GM18868 (cell line): ENCODE measurements around the gene PTPRN2.
"Not testable (repeated sequence)": the region's sequence is repeated elsewhere in the genome, so short reads cannot be mapped to it uniquely, and the experiment has no call there.

Source experiments
- ATAC-seq: cut with Tn5 transposase; IDR thresholded peaks from one replicate; pipeline ENCODE4 v1.9.1; 2021; ENCODE audit warnings: mild to moderate bottlenecking, moderate library complexity; ENCODE audit not compliant: unreplicated experiment

PTPRN2 gene

DNA sequence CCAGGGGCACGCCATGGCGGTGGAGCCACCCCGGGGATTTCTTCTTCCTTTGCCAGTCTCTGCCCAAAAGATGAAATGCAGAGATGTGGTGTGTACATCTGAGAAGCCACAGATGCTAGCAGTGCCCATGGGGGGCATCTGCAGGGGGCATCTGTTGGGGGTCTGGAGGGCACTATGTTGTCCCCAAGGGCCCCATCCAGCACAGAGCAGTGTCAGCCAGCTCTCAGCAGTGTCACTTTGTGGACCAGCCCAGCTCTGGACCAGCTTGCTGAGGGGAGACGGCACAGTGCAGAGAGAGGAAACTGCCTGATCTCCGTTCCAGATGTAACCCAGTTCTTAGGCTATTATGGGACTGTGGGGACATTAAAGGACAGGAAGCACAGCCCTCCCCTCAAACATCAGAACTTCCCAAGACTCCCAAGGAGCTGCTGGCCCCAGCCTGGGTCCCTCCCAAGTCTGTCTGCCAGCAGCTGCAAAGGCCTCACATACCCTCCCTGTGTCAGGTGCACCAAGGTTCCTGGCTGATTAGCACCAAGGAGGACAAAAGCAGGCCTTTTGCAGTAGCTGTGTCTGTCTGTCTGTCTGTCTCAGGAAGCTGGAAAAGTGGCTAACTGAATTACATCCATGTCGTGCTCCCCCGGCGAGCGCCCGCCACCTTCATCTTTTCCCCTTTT is 536.5 kb downstream of the PTPRN2 start:
- ATAC-seq = no peak

DNA sequence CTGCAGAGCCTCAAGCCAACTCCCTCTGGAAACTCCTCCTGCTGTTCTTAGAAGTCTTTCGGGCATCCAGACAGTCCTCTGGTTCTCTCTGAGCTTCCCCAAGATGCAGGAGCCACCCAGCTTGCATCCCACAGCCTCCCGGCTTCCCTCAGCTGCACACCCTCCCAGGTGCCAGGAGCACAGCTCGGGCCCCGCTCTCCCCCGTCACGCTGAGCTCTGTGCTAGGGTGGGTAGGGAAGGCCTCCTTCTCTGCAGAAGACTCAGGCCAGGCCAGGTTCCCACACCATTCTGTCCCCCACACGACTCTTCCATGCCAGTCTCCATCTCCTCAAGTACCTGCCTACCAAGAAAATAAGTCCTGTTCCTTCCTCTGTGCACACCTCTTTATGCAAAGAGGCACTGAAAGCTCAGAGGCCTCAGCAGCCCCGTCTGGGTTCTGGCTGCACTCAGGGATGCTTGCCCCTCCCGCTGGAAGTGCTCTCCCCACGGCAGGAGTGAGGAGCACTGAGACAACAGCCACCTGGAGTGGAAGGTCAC is 537.1 kb downstream of the PTPRN2 start:
- no peak for ATAC-seq

DNA sequence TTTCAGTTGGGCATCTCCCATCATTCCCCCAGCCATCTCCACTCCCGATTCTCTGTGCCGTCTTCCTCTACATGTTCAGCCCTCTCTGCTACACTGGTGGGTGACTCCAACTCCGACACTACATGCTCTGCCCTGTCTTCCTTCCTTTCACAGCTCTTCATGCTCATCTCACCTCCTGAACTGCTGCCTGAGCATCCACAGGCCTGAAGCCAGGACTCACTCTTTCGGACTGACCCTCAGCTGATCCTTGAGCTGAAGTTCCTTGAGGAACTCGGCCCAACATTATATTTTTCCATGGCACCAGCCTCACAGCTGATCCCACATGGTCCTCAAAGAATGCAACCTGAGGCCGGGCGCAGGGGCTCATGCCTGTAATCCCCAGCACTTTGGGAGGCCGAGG is 538.4 kb downstream of the PTPRN2 start:
- ATAC-seq = no peak

DNA sequence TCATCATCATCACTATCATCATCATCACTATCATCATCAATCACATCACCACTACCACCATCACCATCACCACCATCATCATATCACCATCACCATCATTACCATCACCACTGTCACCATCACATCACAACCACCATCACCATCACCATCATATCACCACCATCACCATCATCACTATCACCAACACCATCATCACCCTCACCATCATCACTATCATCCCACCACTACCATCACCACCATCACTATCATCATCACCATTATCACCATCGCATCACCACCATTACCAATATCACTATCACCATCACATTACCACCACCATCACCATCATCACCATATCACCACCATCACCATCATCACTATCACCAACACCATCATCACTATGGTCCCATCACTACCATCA is 539.1 kb downstream of the PTPRN2 start:
- no peak for ATAC-seq

DNA sequence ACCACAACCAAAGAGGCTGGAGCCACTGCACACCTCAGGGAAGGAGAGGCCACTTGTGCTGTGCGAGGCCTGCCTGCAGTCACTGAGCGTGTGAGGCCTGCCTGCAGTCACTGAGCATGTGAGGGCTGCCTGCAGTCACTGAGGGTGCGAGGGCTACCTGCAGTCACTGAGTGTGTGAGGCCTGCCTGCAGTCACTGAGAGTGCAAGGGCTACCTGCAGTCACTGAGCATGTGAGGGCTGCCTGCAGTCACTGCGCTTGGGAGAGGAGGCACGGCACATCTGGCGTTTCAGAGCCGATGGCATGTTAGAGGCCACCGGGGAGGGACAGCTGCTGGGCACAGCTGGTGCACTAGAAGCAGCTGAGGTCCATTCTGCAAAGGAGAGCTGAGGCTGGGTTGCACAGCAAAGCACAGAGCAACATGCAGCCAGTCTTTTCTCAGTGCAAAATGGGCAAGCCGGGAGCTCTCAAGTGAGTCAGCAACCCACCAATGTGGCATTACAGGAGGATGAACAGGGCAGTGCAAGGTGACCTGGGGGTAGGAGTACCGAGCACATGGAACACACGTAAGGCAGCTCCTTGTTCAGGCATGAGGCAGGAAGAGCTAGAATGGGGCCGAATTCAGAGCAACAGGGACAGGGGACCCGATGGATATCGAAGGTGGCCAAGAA is 540.1 kb downstream of the PTPRN2 start:
- ATAC-seq = no peak

DNA sequence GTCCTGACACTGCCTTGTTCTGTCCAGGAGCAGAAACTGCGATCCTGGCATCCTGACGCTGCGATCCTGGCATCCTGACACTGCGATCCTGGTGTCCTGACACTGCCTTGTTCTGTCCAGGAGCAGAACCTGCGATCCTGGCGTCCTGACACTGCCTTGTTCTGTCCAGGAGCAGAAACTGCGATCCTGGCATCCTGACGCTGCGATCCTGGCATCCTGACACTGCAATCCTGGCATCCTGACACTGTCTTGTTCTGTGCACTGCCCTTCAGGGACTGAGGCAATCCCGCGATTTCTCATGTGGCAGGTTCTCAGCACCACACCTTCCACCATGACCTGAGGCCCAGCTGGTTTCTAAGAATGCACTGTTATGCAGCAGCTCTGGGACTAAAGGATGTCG is 541.4 kb downstream of the PTPRN2 start:
- ATAC-seq = not testable (repeated sequence)

DNA sequence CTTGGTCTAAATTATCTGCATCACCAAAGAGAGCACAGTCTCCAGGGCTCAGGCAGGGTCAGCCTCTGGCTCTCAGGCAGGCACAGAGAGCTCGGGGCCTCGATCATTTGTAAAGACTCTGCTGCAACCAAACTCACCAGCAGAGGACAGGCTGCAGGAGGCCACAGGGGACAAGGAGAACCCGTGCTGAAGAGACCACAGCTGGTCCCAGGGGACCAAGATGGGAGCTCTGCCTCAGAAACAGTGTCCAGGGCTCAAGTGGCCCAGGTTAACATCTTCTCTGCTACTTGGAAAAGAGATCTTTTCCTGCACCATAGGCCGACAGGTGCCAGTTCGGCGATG is 543.2 kb downstream of the PTPRN2 start:
- ATAC-seq = no peak

DNA sequence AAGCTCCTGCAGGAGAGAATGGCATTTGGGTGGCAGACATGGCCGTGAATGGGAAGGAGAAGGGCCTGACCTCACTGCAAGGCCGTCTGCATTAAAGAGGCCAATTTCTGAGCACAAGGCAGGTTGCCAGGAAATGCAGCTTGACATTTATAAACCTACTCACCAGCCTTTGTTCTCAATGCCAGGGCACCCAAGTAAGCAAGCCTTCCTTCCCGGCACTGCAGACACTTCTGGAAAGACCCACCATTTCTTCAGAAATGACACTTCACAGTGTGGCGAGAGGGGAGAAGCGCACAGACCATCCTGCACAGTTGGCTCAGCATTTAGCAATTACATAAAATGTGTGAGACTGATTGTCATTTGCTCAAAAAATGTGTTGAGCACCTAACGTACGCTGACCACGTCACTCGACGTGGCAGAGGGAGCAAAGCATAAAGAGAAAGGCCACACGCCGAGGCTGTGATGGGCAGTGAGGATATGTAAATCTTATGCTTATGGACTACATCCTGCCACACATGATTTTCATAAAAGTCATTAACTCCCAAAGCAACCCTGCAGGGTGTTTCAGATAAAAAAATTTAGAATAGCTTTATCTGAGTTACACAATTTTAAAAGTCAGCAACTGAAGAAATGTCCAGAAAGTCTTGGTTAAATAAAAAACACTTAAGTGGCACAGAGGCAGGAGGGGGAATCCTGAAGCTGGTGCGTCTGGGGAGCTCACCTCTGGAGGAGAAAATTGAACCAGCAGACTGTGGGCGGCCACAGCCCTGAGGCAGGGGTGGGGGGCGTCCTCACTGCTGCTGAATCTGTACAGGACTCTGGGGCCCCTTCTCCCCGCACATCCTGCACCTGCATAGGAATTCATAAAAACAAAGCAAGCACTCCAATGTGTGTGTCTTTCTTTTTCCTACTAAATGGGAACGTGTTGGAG is 543.8 kb downstream of the PTPRN2 start:
- no peak for ATAC-seq

DNA sequence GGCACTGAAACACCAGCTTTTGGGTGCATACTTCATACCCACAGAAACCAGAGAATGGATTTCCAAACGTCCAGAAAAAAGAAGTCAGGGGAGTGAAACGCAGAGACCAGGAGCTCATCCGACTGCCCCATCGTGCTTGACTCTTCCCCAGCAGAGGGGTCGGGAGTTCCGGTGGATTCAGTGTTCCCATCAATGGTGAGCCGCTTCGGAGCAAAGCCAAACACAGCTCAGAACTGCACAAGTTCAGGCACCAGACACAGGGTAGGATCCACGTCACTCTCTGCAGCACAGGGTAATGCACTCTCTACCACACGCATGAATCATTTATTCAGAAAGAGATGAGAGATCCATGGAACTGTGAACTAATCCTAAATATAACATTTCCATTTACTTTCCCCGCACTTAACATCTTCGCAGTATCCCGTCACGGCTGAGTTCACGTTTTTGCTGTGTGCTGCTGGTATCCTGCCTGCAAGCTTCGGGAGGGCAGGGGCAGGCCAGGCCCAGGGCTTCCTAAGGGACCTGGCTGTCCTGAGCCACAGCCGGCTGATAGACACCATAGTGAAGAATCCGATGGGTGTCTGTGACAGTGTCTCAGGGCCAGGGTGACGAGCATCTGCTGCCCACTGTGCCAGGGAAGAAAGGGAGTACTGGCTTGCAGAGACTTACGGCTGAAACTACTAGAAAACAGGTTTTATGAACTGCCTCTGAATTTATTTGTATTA is 545.3 kb downstream of the PTPRN2 start:
- ATAC-seq = no peak

DNA sequence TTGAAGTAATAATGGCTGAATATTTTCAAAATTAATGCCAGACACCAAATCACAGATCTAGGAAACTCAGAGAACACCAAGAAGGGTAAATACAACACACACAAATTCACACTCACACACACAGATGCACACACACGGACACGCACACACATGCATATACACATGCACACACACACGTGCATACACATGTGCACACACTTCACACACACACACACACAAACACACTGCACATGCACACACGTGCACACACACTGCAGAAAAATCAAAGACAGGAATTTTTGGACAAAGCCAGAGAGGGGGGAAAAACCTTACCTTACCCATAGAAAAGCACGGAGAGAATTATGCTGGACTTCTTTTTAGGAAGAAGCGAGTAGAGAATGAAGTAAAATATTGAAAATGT is 547.4 kb downstream of the PTPRN2 start:
- no peak for ATAC-seq

DNA sequence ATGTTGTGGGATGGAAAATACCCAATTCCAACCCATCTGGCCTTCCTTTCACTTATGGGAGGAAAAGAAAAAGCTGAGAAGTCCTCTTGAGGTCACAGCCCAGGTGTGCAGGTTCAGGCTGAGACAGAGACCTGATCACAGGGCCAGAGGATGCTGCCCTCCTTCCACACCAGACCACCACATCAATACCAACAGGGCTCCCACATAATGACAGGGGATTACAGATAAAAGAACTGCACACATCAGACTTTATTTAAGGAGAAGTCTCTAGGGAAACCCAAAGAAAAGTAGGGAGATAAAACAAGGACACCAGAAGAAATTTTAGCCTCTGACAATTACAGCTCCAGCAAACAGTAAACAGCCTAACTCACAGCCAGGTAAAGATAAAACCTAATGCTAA is 548.4 kb downstream of the PTPRN2 start:
- ATAC-seq = no peak

DNA sequence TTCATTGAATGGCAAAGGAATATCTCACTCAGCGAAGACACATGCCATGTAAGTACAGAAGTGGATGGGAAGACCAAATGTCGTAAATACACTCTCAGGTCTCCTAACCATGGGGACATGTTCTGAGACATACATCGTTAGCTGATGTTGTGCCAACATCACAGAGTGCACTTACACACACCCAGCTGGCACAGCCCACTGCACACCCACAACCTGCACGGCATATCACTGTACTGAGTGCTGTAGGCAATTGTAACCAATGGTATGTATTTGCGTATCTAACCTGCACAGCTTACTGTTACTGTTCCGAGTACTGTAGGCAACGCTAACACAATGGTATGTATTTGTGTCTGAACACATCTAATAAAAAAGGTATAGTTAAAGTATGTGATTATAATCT is 550.4 kb downstream of the PTPRN2 start:
- no peak for ATAC-seq

DNA sequence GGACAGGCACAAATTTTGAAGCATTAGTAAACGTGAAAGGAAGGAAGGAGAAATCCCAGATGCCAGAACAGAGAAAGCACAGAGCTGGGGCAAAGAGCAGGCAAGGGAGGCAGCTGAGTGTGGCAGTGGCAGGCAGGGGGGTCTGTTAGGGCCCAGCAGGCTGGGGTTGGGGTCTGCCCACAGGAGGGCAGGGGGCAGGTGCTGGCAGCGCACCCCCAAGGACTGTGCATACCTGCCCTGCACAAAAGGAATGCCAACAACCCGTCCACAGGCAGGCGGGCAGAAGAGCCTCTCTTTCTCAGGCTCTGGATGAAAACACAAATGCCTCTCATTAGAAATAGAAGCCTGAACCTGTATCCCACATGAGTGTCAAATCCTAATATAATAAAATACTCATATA is 552.3 kb downstream of the PTPRN2 start:
- no peak for ATAC-seq

DNA sequence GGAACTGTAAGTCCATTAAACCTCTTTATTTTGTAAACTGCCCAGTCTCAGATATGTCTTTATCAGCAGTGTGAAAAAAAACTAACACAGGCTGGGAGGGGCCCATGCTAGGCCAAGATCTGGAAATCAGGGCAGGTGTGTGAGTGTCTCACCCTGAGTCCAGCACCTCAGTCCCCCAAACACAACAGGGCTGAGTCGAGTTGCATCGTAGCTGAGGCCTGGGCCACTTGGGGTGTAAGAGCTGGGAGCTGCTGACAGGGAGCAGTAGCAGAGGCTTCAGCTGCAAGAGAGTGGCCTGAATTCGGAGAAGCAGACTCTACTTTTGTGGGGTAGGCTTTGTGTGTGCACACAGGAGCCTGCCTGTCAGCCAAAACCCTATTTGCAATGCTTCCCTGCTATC is 553.1 kb downstream of the PTPRN2 start:
- ATAC-seq = no peak

DNA sequence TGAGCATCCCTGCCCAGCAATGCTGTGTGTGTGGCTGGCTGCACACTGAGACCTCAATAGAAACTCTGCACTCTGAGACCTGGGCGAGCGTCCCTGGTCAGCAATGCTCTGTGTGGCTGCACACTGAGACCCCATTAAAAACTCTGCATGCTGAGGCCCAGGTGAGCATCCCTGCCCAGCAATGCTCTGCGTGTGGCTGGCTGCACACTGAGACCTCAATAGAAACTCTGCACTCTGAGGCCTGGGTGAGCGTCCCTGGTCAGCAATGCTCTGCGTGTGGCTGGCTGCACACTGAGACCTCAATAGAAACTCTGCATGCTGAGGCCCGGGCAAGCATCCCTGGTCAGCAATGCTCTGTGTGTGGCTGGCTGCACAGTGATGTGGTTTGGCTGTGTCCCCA is 553.7 kb downstream of the PTPRN2 start:
- not testable (repeated sequence) for ATAC-seq

DNA sequence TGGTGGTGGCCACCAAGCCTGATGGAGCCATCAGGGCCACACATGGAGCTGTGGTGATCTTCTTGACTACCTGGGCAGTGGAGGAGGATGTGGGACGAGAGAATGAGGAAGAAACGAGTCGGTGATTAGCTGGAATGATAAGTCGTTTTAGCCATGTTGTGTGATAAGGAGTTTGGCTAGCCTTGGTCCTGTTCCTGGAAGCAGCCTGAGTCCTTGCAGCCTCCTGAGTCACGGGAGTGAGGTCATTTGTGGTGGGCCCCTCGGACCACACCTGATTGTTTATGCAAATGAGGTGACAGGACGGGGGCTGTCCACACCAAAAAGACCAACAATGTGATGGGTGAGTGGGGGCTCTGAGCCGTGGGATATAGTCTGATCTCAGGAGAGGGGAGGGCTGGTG is 554.4 kb downstream of the PTPRN2 start:
- ATAC-seq = no peak

DNA sequence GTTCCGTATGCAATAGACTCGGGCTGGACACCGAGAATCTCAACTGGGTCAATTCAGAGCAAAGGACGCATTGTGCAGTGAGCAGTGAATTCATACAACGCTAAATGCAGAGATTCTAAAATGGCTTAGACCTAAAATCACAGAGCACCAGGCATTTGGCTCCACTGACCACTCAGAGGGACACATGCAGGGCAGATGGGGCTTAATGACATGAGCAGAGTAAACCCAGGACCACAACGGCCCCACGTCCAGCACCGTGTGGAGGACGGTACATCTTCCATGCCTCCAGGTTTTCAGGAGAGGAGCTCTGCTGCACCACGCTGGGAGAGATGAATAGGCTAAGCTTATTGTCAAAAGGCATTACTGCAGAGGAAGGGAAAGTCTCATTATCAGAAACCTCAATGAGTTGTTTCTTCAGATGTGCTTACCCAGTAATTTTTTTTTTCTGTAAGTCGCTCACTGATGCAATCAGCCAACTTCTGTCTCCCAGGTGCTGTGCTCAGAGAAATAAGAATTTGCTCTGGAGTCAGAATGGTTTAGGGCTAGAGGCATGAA is 555.0 kb downstream of the PTPRN2 start:
- no peak for ATAC-seq

DNA sequence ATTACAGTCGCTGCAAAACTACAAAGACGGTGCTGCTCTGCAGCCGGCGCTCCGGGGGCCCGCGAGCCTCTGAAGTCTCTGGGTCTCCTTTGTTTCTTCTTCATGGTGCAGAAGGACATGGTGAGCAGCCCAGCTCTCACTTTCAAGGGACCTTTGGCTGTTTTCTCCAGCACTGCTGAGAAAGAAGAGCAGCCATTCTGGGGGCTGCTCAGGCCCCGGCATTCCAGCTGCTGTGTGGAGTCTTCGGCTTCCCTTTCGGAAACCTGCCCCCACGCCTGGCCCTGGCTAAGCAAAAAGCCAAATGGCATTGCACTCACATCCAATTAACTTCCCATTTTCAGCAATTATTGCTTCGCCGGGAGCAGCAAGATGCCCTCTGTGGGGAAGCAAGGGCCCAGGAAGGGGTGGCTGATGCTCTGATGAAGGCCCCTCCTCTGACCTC is 555.7 kb downstream of the PTPRN2 start:
- ATAC-seq = no peak

DNA sequence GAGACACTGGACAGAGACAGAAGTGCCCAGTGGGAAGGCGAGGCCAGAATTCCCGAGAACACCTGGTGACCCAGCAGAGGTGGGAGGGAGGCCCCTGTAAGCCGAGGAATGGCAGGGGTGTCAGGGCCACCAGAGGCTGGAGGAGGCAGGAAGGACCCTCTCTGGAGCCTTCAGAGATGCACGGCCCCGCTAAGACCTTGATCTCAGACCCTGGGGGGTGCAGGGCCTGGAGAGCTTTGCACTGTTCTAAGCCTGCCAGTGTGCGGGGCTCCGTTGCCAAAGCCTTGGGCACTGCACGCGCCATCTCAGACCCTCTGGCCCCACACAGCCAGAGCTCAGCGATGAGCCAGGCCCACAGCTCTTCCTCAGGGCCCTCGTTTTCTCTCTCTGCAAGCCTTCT is 557.1 kb downstream of the PTPRN2 start:
- ATAC-seq = no peak

DNA sequence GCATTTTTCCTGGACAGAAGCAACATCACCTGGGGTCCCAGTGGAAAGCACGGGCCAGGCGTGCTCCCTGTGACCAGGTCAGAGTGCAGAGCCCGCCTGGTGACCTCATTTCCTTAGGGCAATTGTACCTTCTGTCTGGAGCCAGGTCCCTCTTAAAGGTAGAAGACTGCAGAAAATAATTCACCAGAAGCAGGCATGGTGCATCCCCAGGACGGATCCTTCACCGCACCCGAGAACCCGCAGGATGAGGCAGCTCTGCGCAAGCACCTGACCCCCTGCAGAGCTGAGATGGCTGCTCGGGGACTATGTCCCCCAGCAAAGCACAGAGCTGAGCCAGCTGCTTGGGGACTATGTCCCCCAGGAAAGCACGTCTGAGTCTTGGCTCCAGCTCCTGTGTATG is 557.6 kb downstream of the PTPRN2 start:
- no peak for ATAC-seq

DNA sequence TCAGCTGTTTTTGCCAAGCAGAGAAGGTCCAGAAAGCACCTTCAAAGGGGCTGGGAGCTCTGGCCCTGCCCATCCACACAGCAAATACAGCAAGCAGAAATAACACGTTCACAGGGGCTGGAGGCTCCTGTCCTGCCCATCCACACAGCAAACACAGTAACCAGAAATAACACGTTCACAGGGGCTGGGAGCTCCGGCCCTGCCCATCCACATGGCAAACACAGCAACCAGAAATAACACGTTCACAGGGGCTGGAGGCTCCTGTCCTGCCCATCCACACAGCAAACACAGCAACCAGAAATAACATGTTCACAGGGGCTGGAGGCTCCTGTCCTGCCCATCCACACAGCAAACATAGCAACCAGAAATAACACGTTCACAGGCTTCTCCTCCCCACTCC is 558.1 kb downstream of the PTPRN2 start:
- ATAC-seq = no peak
